Mucosa of stomach (tissue), 1 donor: ENCODE results near the gene IKBIP.
"Not testable (repeated sequence)": the region's sequence is repeated elsewhere in the genome, so short reads cannot be mapped to it uniquely, and the experiment has no call there.

Source experiments
- H3K27me3 ChIP-seq: one replicate; pipeline ENCODE4 v1.7.0; 2013; ENCODE audit warnings: mild to moderate bottlenecking, low read length; ENCODE audit not compliant: control insufficient read depth, insufficient read depth
- H3K36me3 ChIP-seq: one replicate; pipeline ENCODE4 v1.7.0; 2013; ENCODE audit warnings: low read length; ENCODE audit not compliant: control insufficient read depth, insufficient read depth
- H3K4me1 ChIP-seq: one replicate; pipeline ENCODE4 v1.7.0; 2013; ENCODE audit warnings: mild to moderate bottlenecking, low read length; ENCODE audit not compliant: control insufficient read depth, insufficient read depth
- H3K4me3 ChIP-seq: one replicate; pipeline ENCODE4 v1.7.0; 2013; ENCODE audit warnings: low read length
- H3K9ac ChIP-seq: one replicate; pipeline ENCODE4 v1.7.0; 2013; ENCODE audit warnings: mild to moderate bottlenecking, low read length, moderate library complexity
- H3K9me3 ChIP-seq: one replicate; pipeline ENCODE4 v1.7.0; 2013; ENCODE audit warnings: mild to moderate bottlenecking, low read length, moderate library complexity; ENCODE audit not compliant: control insufficient read depth
- donor health status: Pancreatic carcinoma.

IKBIP gene

DNA sequence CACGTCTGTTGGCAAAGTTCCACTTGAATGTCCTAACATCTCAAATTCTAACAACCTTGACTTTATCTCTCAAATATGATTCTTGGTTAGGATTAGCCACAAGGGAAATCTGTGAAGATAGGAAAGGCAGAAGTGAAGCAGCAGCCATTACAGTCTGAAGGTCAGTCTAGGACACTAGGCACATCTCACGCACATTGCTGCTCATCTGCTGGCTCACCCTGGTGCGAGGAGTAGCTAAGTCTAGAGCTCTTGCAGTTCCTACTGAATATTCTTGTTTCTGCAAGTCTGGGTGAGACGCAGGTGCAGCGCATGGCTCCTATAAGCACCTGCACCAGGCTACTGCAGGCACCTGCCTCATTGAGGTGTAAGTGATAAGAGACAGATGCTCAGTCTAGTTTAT is 57.5 kb downstream of the IKBIP start:
- no peaks in the 10 kb centered on the region for H3K27me3 ChIP-seq
- no peak overlapping the region for H3K4me3 ChIP-seq
- H3K9ac ChIP-seq: no peak overlapping the region
- H3K4me1 ChIP-seq: no peaks in the 10 kb centered on the region
- no peaks in the 10 kb centered on the region for H3K36me3 ChIP-seq
- no peaks in the 10 kb centered on the region for H3K9me3 ChIP-seq

DNA sequence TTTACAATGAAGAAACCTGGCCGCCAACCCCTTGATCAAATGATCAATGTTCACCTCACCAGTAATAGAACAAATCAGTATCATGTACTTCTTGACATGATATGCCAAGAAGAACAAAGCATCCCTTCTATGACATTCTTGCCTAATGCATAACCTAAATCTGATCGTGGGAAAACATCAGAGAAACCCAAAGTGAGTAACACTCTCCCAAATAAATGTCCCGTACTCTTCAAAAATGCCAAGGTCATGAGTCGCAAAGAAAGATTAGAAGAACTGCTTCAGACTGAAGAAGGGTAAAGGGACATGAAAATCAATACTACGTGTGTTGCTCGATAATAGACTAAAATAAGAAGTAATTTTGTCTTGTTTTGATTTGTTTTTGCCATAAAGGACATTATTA is 62.5 kb downstream of the IKBIP start:
- Histone ChIP-seq H3K27me3 (no peaks in the 10 kb centered on the region), H3K4me3 (no peak overlapping the region), H3K9ac (no peak overlapping the region), H3K36me3 (no peaks in the 10 kb centered on the region), H3K4me1 (peaks cover 6% of the 10 kb centered on the region), H3K9me3 (no peaks in the 10 kb centered on the region)

DNA sequence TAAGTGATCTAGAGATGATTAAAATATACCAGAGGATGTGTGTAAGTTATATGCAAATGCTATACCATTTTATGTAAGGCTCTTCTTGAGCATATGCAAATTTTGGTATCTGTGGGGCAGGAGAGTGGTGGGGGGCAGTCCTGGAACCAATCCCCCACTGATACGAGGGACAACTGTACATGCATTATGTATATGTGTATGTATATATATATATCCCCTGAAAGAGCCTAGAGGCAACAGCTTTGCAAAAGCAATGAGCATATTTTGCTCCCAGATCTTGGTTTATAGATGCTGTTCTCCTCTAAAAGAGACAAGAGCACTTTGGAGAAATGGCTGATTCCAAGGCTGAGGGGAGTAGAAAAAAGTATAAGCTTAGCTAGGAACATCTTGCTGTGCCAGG is 63.5 kb downstream of the IKBIP start:
- Histone ChIP-seq H3K9me3 (no peaks in the 10 kb centered on the region), H3K36me3 (no peaks in the 10 kb centered on the region), H3K4me3 (no peak overlapping the region)

DNA sequence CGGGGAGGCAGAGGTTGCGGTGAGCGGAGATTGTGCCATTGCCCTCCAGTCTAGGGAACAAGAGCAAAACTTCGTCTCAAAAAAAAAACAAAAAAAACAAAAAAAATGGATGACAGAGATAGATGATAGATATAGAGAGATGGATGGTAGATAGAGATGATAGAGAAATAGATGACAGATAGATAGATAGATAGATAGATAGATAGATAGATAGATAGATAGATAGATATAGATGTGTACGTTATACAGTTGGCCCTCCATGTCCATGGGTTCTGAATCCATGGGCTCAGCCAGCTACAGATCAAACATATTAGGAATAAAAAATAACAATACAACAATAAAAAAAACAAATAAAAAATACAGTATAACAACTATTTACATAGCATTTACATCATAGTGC is 63.9 kb downstream of the IKBIP start:
- Histone ChIP-seq H3K4me3 (no peak overlapping the region), H3K9ac (no peak overlapping the region), H3K27me3 (no peaks in the 10 kb centered on the region), H3K9me3 (no peaks in the 10 kb centered on the region), H3K4me1 (peaks cover 6% of the 10 kb centered on the region), H3K36me3 (no peaks in the 10 kb centered on the region)

More for the DNA sequence above, 63.5 kb downstream of the IKBIP start:
- no peaks in the 10 kb centered on the region for H3K27me3 ChIP-seq
- H3K4me1 ChIP-seq: peaks cover 6% of the 10 kb centered on the region
- no peak overlapping the region for H3K9ac ChIP-seq

DNA sequence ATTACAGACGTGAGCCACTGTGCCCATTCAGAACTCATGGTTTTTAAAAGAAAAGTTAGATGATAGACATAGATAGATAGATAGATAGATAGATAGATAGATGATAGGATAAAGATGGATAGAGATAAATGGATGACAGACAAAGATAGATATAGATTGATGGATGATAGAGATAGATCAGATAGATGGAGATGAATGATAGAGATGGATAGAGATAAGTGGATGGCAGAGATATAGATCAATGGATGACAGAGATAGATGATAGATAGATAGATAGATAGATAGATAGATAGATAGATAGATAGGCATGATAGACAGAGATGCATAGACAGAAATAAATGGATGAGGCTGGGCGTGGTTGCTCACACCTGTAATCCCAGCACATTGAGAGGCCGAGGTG is 64.8 kb downstream of the IKBIP start:
- Histone ChIP-seq H3K27me3 (no peaks in the 10 kb centered on the region), H3K36me3 (no peaks in the 10 kb centered on the region), H3K9ac (no peak overlapping the region)

DNA sequence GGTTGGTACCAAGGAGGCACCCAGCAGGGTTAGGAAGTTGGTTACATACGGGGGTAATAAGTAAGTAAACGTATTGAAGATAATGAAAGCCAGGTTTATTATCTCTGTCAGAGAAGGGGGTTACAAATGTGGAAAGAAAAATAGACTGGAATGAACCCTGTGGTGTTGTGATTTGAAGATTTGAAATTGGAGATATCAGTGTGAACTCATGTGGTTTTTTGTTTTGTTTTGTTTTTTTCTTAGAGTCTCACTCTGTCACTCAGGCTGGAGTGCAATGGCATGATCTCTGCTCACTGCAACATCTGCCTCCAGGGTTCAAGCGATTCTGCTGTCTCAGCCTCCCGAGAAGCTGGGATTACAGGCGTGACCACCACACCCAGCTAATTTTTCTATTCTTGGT is 65.2 kb downstream of the IKBIP start:
- H3K4me3 ChIP-seq: no peak overlapping the region
- H3K36me3 ChIP-seq: no peaks in the 10 kb centered on the region
- H3K27me3 ChIP-seq: no peaks in the 10 kb centered on the region
- peaks cover 6% of the 10 kb centered on the region for H3K4me1 ChIP-seq
- no peak overlapping the region for H3K9ac ChIP-seq
- no peaks in the 10 kb centered on the region for H3K9me3 ChIP-seq

More for the DNA sequence above, 64.8 kb downstream of the IKBIP start:
- no peaks in the 10 kb centered on the region for H3K9me3 ChIP-seq
- H3K4me3 ChIP-seq: no peak overlapping the region
- H3K4me1 ChIP-seq: peaks cover 6% of the 10 kb centered on the region

DNA sequence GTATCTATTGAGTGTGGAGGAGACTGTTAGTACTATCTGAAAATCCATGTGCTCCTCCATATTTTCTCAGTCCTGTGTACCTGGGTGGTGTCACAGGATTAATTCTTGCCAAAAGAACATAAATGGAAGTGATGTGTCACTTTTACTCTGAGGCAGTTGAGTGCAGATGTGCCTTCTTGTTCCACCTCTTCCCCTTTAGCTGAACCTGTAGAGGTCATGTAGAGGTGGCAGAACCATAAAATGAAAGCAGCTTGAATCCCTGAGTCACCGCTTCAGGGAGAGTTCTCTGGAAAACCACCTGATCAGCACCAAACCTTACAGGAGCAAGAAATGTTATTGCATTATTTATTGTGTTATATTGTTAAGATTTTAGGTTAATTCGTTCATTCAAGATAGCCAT is 65.8 kb downstream of the IKBIP start:
- Histone ChIP-seq H3K9ac (no peak overlapping the region), H3K9me3 (no peaks in the 10 kb centered on the region), H3K4me3 (no peak overlapping the region), H3K27me3 (no peaks in the 10 kb centered on the region), H3K4me1 (peaks cover 9% of the 10 kb centered on the region), H3K36me3 (no peaks in the 10 kb centered on the region)

DNA sequence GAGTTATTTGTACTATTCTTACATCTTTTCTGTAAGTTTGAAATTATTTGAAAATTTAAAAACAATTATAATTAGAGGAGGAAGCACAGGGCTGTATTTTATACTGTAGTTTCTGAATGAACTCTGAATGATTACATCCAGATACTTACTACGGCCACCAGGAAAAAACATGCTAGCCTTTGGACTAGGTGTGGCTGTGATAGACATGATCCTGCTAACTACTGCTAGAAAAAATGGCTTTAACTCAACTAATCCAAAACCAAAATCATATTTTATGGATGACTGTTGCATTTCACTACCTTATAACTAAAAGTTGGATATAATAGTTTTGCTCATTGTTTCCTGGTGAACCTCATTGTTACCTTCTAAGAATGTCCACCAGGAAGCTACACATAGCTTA is 66.2 kb downstream of the IKBIP start:
- no peak overlapping the region for H3K4me3 ChIP-seq
- peaks cover 13% of the 10 kb centered on the region for H3K4me1 ChIP-seq
- no peaks in the 10 kb centered on the region for H3K9me3 ChIP-seq
- no peak overlapping the region for H3K9ac ChIP-seq
- H3K36me3 ChIP-seq: no peaks in the 10 kb centered on the region
- no peaks in the 10 kb centered on the region for H3K27me3 ChIP-seq

DNA sequence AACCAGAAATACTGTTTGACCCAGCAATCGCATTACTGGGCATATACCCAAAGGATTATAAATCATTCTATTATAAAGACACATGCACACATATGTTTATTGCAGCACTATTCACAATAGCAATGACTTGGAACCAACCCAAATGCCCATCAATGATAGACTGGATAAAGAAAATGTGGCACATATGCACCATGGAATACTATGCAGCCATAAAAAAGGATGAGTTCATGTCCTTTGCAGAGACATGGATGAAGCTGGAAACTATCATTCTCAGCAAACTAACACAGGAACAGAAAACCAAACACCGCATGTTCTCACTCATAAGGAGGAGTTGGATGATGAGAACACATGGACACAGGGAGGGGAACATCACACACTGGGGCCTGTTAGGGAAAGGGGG is 67.8 kb downstream of the IKBIP start:
- H3K4me1 ChIP-seq: peaks cover 27% of the 10 kb centered on the region
- not testable (repeated sequence) for H3K36me3 ChIP-seq, H3K9ac ChIP-seq, H3K9me3 ChIP-seq, H3K27me3 ChIP-seq, H3K4me3 ChIP-seq

DNA sequence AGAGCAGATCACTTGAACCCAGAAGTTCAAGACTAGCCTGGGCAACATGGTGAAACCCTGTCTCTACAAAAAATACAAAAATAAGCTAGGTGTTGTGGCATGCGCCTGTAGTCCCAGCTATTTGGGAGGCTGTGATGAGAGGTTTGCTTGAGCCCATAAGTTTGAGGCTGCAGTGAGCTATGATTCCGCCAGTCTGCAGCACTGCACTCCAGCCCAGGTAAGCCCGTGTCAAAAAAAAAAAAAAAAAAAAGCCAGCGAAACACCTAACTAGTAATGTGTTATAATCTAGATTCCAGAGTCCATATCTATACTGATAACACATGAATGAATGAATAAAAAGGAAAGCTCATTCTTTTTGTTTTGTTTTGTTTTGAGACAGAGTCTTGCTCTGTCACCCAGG is 69.6 kb downstream of the IKBIP start:
- H3K36me3 ChIP-seq: no peaks in the 10 kb centered on the region
- H3K4me3 ChIP-seq: no peak overlapping the region
- no peaks in the 10 kb centered on the region for H3K27me3 ChIP-seq
- H3K9me3 ChIP-seq: no peaks in the 10 kb centered on the region
- peaks cover 29% of the 10 kb centered on the region for H3K4me1 ChIP-seq
- H3K9ac ChIP-seq: no peak overlapping the region
